Keratinocyte (primary cell): ENCODE results near the gene MMUT. TPM values are rescaled to one million over a fixed set of nuclear protein-coding genes. Genes with fewer than 3 reads are reported as not detected.

ENCODE experiments used
- DNase-seq: peaks from one replicate; pipeline ENCODE4 v3.0.0-alpha.2; 2011; ENCODE audit warnings: low read depth, missing footprints, low spot score
- FAIRE-seq: peaks from 2 replicates; lab custom pipeline; 2011; peaks lifted over from hg19 to GRCh38; lab: Jason Lieb, UNC
- H2AFZ ChIP-seq: 2 replicates; pipeline ENCODE4 v1.6.0; 2012; ENCODE audit warnings: low read length, control low read depth, inconsistent platforms; ENCODE audit not compliant: control insufficient read depth
- H3K27ac ChIP-seq: 2 replicates; pipeline ENCODE4 v1.5.1; 2011; ENCODE audit warnings: low read length; ENCODE audit not compliant: control insufficient read depth, insufficient read depth
- H3K27me3 ChIP-seq: 3 replicates; pipeline ENCODE4 v1.6.0; 2011; ENCODE audit warnings: low read length; ENCODE audit not compliant: control insufficient read depth, insufficient read depth; ENCODE audit errors: extremely low read depth
- H3K36me3 ChIP-seq, 2 experiments: 2 replicates in 1 of 2; 3 replicates in 1 of 2; pipeline ENCODE4 v1.5.1; 2011; ENCODE audit warnings: low read length in 2 of 2, mild to moderate bottlenecking in 1 of 2; ENCODE audit not compliant: control insufficient read depth in 2 of 2, insufficient read depth in 2 of 2; ENCODE audit errors: extremely low read depth in 1 of 2
- H3K4me1 ChIP-seq: 3 replicates; pipeline ENCODE4 v1.5.1; 2011; ENCODE audit warnings: low read length; ENCODE audit not compliant: control insufficient read depth, insufficient read depth; ENCODE audit errors: extremely low read depth
- H3K4me2 ChIP-seq: 3 replicates; pipeline ENCODE4 v1.6.0; 2011; ENCODE audit warnings: low read depth, low read length; ENCODE audit not compliant: control insufficient read depth, insufficient read depth; ENCODE audit errors: extremely low read depth
- H3K4me3 ChIP-seq, 3 experiments: fragments of 200-600 bp in 1 of 3; sonication (generic) in 1 of 3; 2 replicates in 2 of 3; 3 replicates in 1 of 3; pipeline ENCODE4 v1.5.1; 2011 to 2016; ENCODE audit warnings: low read length in 3 of 3, mild to moderate bottlenecking in 3 of 3, control low read depth in 2 of 3, inconsistent platforms in 1 of 3, low read depth in 1 of 3, mixed read lengths in 1 of 3, mixed run types in 1 of 3, moderate library complexity in 1 of 3; ENCODE audit not compliant: control insufficient read depth in 2 of 3, insufficient read depth in 2 of 3; ENCODE audit errors: extremely low read depth in 1 of 3
- H3K79me2 ChIP-seq: 2 replicates; pipeline ENCODE4 v1.6.0; 2012; ENCODE audit warnings: low read length; ENCODE audit not compliant: control insufficient read depth, insufficient read depth
- H3K9ac ChIP-seq: 3 replicates; pipeline ENCODE4 v1.6.0; 2011; ENCODE audit warnings: low read length; ENCODE audit not compliant: control insufficient read depth, insufficient read depth; ENCODE audit errors: extremely low read depth
- H3K9me1 ChIP-seq: 3 replicates; pipeline ENCODE4 v1.6.0; 2011; ENCODE audit warnings: low read length; ENCODE audit not compliant: control insufficient read depth, insufficient read depth; ENCODE audit errors: extremely low read depth
- H3K9me3 ChIP-seq: 2 replicates; pipeline ENCODE4 v1.5.1; 2012; ENCODE audit warnings: low read depth, low read length; ENCODE audit not compliant: control insufficient read depth
- H4K20me1 ChIP-seq: 3 replicates; pipeline ENCODE4 v1.6.0; 2011; ENCODE audit warnings: low read length; ENCODE audit not compliant: control insufficient read depth, insufficient read depth; ENCODE audit errors: extremely low read depth
- CTCF ChIP-seq, 3 experiments: IDR thresholded peaks in 1 of 3; conservative IDR thresholded peaks in 1 of 3; optimal IDR thresholded peaks in 1 of 3; 2 replicates in 2 of 3; 3 replicates in 1 of 3; pipeline versions ENCODE3 to v1.5.1; 2011; ENCODE audit warnings: low read length in 3 of 3, mild to moderate bottlenecking in 3 of 3, moderate library complexity in 2 of 3, control low read depth in 1 of 3, inconsistent platforms in 1 of 3; ENCODE audit not compliant: insufficient read depth in 2 of 3; ENCODE audit errors: extremely low read depth in 1 of 3
- EZH2 ChIP-seq: IDR thresholded peaks from one replicate; pipeline ENCODE4 v1.6.1; 2012; ENCODE audit warnings: inconsistent platforms, mild to moderate bottlenecking, low read length, moderate library complexity
- dilution Hi-C: fragments of 300-500 bp; cut with MboI; formaldehyde crosslinking; loops from one replicate; pipeline ENCODE4 v1.7.0; 2020; ENCODE audit warnings: low sequenced_read_pairs; ENCODE audit not compliant: extremely low pct_ligation_motif_present
- polyA minus RNA-seq, 3 experiments: library from RNA; depleted of rRNA, polyadenylated mRNA; stranded (reverse); fragments of >200 nt; gene quantifications; 1 replicate in 1 of 3; 2 replicates in 1 of 3; 3 replicates in 1 of 3; pipeline ENCODE4 v1.2.3, GENCODE V29; 2011
- polyA plus RNA-seq, 5 experiments: library from polyadenylated mRNA; depleted of rRNA in 3 of 5; stranded (reverse) in 3 of 5; stranded (forward) in 1 of 5; unstranded in 1 of 5; fragments of >200 nt; gene quantifications; 1 replicate in 1 of 5; 2 replicates in 3 of 5; 3 replicates in 1 of 5; pipeline versions ENCODE4 v1.2.1 to v1.2.3, GENCODE V29; 2011 to 2012; ENCODE audit warnings: missing spikeins in 2 of 5, low read depth in 1 of 5, low replicate concordance in 1 of 5

MMUT gene
- polyA plus RNA-seq = 11.0 to 16.5 TPM (median 12.1 TPM) in 3 replicates
- polyA plus RNA-seq (2011; ENCODE audit: low read depth) = 22.0 TPM
- 5.9 and 9.5 TPM in 2 replicates for polyA plus RNA-seq (2011; cell fraction: cytosol; rRNA removed)
- 15.6 and 22.2 TPM in 2 replicates for polyA plus RNA-seq (2011; cell fraction: nucleus; rRNA removed)
- 11.0 and 14.2 TPM in 2 replicates for polyA plus RNA-seq (2012; ENCODE audit: low replicate concordance)
- 2.2 to 14.3 TPM (median 8.5 TPM) in 3 replicates for polyA minus RNA-seq
- polyA minus RNA-seq (2011; cell fraction: cytosol; rRNA and poly(A)+ RNA removed) = 4.2 TPM
- polyA minus RNA-seq (2011; cell fraction: nucleus; rRNA and poly(A)+ RNA removed) = 9.7 and 16.1 TPM in 2 replicates

DNA sequence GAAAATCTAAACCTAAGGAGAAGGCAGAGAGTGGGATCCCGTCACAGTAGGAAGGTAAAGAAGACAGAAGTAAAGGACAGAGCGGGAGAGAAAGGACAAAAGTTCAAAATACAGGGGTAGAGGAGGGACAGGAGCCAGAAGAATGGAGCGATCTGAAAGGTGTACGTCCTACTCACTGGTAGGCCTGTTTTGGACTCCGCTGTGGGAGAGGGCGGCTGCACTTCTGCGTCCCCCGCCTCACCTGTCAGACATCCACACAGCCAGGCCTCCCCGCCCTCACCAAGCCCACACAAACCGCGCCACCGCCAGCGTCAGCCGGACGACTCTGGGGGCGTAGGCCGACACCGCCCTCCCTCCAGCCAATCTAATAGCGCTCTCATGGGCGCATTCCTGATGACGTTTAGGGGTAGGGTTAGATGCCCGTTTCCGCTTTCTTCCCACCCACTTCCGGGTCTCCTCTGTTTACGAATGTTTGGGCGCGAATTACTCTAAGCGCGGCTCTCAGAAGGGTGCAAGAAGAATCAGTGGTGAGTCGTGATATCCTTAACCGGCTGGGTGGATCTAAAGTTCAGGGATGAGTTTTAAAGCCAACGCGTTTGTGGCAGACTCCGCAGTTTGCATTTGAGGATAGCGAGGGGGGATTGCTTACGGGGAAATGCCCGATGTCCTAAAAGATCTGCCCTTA lies at the start of gene MMUT, which contains the start of gene CENPQ:
MMUT (minus strand) TSS at position 327 of the 685 bp plus-strand sequence. CDS start 3,787 bp downstream, outside the sequence.
CENPQ (plus strand) TSS at position 444 of the 685 bp plus-strand sequence. CDS start 6,807 bp downstream, outside the sequence.
- Histone ChIP-seq H3K27me3 (no peaks in the 10 kb centered on the region), H3K9me3 (no peaks in the 10 kb centered on the region), H3K4me1 (peaks cover 12% of the 10 kb centered on the region), H2AFZ (peak within 1 kb of the TSS; percentile 100), H3K4me3 (peak within 1 kb of the TSS; percentile 58 to 100 (median 100)), H4K20me1 (no peaks in the 10 kb centered on the region), H3K27ac (peak within 1 kb of the TSS; percentile 97), H3K4me2 (peak within 1 kb of the TSS; percentile 94), H3K79me2 (peaks cover 54% of the 10 kb centered on the region), H3K9me1 (no peaks in the 10 kb centered on the region), H3K9ac (peak within 1 kb of the TSS; percentile 98), H3K36me3 (no peaks in the 10 kb centered on the region)
- DNase-seq (peak; percentile 30), FAIRE-seq (peak; percentile 91)
- TF ChIP-seq EZH2 = no peak
- no peak for TF ChIP-seq CTCF (optimal IDR thresholded peaks at IDR 0.05 in 1 of 3, IDR thresholded peaks at IDR 0.05 in 1 of 3, conservative IDR thresholded peaks at IDR 0.05 in 1 of 3; ENCODE audit: extremely low read depth in 1 of 3, insufficient read depth in 2 of 3, low read length in 3 of 3)
- dilution Hi-C loops = no loop called here

- Histone ChIP-seq H4K20me1 (no peaks in the 10 kb centered on the region), H2AFZ (no peak overlapping the region), H3K27me3 (no peaks in the 10 kb centered on the region), H3K36me3 (no peaks in the 10 kb centered on the region), H3K27ac (no peak overlapping the region), H3K4me2 (no peak overlapping the region), H3K9me3 (no peaks in the 10 kb centered on the region), H3K4me3 (no peak overlapping the region), H3K9ac (no peak overlapping the region), H3K79me2 (no peaks in the 10 kb centered on the region), H3K4me1 (peaks cover under 1% of the 10 kb centered on the region), H3K9me1 (no peaks in the 10 kb centered on the region)
- dilution Hi-C loops = no loop called here
- no peak for FAIRE-seq
- no peak for DNase-seq
- no peak for TF ChIP-seq EZH2
- TF ChIP-seq CTCF (optimal IDR thresholded peaks at IDR 0.05 in 1 of 3, IDR thresholded peaks at IDR 0.05 in 1 of 3, conservative IDR thresholded peaks at IDR 0.05 in 1 of 3; ENCODE audit: extremely low read depth in 1 of 3, insufficient read depth in 2 of 3, low read length in 3 of 3) = no peak
Observed at GRCh38 chr6:49509342-49509741, 46.3 kb upstream of the MMUT start.
